Tibial nerve (tissue), 4 donors: ENCODE measurements around the gene LRIT1.

Experiments
- CTCF ChIP-seq, 5 experiments: fragments of 200-600 bp in 3 of 5; fragments of 450-650 bp in 2 of 5; sonication (generic) in 3 of 5; IDR thresholded peaks; one replicate each; pipeline ENCODE4 v1.5.1; 2016 to 2019; ENCODE audit warnings: antibody characterized with exemption in 5 of 5, mild to moderate bottlenecking in 3 of 5, moderate library complexity in 2 of 5
- EP300 ChIP-seq, 2 donors: sonication (generic); formaldehyde crosslinking; IDR thresholded peaks; one replicate each; pipeline ENCODE4 v1.6.1; 2017; ENCODE audit warnings: antibody characterized with exemption in 2 of 2, mild to moderate bottlenecking in 1 of 2
- POLR2A ChIP-seq, 2 donors: fragments of 450-650 bp; IDR thresholded peaks; one replicate each; pipeline ENCODE4 v1.6.1; 2017; ENCODE audit warnings: antibody characterized with exemption in 2 of 2, mild to moderate bottlenecking in 2 of 2, moderate library complexity in 2 of 2

- TF ChIP-seq CTCF (IDR thresholded peaks at IDR 0.05), result no peak
- no peak for TF ChIP-seq POLR2A (IDR thresholded peaks at IDR 0.05)
- TF ChIP-seq EP300 (IDR thresholded peaks at IDR 0.05), result no peak
These were observed 6.2 kb upstream of the LRIT1 start for GRCh38 chr10:84247496-84247895.
